ENCODE measurements around the gene KCNJ6.
"Not testable (repeated sequence)": the region's sequence is repeated elsewhere in the genome, so short reads cannot be mapped to it uniquely, and the experiment has no call there.

KCNJ6 gene

GRCh38 chr21:37618081-37618480 lies 298.2 kb downstream of the KCNJ6 start:
- in situ Hi-C loops (cut with HindIII; ENCODE audit: low pct_ligation_motif_present, low pct_unique_long_range_greater_than_20kb, low sequenced_read_pairs), result no loop called here
- no peak for DNase-seq

DNA sequence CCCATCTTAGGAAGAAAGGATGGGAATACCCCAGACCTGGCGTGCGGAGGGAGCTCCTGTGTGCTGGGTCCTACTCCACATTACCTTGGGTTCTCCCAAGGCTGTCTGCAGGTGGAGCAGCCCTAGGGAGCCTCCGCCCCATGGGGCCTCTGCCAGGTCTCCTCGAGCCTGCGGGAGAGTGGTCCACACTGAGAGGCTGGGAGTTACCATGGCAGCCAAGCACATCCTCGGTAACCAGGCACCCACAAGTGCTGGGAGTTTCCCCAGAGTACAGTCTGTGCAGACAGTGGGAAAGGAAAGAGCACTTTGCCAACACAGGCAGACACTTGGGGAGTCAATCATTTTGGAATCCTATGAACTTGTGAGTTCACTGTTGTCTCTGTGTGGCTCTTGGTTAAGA lies 300.3 kb downstream of the KCNJ6 start:
- in situ Hi-C loops (cut with HindIII; ENCODE audit: low pct_ligation_motif_present, low pct_unique_long_range_greater_than_20kb, low sequenced_read_pairs), result no loop called here
- no peak for DNase-seq

GRCh38 chr21:37614351-37614875 lies 301.8 kb downstream of the KCNJ6 start:
- in situ Hi-C loops (cut with HindIII; ENCODE audit: low pct_ligation_motif_present, low pct_unique_long_range_greater_than_20kb, low sequenced_read_pairs), result no loop called here

DNA sequence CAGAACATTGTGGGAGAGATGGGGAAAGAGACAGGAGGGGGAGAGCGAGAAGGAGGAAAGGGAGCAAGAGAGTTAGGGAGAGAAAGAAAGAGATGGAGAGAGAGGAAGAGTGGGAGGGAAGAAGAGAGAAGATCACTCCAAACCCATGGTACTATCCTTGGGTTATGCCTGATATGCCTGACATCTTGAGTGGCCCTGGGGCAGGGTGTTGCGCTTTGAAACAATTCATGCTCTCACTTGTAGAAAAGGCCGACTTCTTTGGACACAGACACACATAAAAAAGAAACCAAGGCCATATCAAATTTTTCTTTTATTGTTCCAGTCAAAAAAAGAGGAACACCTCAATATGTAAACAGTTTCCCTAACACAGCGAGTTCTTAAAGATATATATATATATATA lies 309.2 kb downstream of the KCNJ6 start:
- DNase-seq, result no peak
- in situ Hi-C loops (cut with HindIII; ENCODE audit: low pct_ligation_motif_present, low pct_unique_long_range_greater_than_20kb, low sequenced_read_pairs), result no loop called here

More at GRCh38 chr21:37614351-37614875, 301.8 kb downstream of the KCNJ6 start:
- no peak for DNase-seq

- in situ Hi-C loops (cut with HindIII; ENCODE audit: low pct_ligation_motif_present, low pct_unique_long_range_greater_than_20kb, low sequenced_read_pairs), result no loop called here
- DNase-seq, result no peak
Observed at GRCh38 chr21:37606549-37606948, 309.7 kb downstream of the KCNJ6 start.

DNA sequence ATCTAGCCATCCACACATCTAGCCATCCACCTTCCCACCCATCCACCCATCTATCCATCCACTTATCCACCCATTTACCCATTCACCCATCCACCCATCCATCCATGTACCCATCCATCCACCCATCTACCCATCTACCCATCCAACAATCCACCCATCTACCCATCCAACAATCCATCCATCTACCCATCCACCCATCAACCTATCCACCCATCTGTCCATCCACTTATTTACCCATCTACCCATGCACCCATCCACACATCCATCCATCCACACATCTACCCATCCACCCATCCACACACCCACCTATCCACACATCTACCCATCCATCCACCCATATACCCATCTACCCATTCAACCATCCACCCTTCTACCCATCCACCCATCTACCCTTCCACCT lies 311.3 kb downstream of the KCNJ6 start:
- DNase-seq, result no peak

GRCh38 chr21:37603129-37603528 lies 313.1 kb downstream of the KCNJ6 start:
- in situ Hi-C loops (cut with HindIII; ENCODE audit: low pct_ligation_motif_present, low pct_unique_long_range_greater_than_20kb, low sequenced_read_pairs), result no loop called here
- no peak for DNase-seq

More for the DNA sequence above, 311.3 kb downstream of the KCNJ6 start:
- in situ Hi-C loops (cut with HindIII; ENCODE audit: low pct_ligation_motif_present, low pct_unique_long_range_greater_than_20kb, low sequenced_read_pairs), result no loop called here

GRCh38 chr21:37601915-37602314 lies 314.3 kb downstream of the KCNJ6 start:
- in situ Hi-C loops (cut with HindIII; ENCODE audit: low pct_ligation_motif_present, low pct_unique_long_range_greater_than_20kb, low sequenced_read_pairs), result no loop called here

DNA sequence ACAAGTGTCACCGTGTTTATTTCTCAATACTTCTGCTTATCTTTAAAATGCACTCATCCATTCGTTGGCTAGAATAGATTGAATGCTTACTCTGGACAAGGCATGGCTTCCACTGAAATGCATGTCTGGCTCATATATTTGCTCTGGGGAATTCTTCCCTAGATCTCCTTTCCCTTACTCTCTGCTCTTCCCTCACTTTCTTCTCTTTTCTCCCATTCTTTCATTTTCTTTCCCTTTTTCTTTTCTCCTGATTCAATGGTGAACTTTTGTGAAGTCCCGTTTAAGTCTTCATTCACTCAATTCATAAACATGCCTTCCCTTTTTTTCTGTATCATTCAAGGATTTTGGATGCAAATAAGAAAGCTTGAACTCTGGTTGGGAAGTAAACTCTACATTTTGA lies 315.2 kb downstream of the KCNJ6 start:
- no peak for DNase-seq
- in situ Hi-C loops (cut with HindIII; ENCODE audit: low pct_ligation_motif_present, low pct_unique_long_range_greater_than_20kb, low sequenced_read_pairs), result no loop called here

More at GRCh38 chr21:37601915-37602314, 314.3 kb downstream of the KCNJ6 start:
- DNase-seq, result no peak

DNA sequence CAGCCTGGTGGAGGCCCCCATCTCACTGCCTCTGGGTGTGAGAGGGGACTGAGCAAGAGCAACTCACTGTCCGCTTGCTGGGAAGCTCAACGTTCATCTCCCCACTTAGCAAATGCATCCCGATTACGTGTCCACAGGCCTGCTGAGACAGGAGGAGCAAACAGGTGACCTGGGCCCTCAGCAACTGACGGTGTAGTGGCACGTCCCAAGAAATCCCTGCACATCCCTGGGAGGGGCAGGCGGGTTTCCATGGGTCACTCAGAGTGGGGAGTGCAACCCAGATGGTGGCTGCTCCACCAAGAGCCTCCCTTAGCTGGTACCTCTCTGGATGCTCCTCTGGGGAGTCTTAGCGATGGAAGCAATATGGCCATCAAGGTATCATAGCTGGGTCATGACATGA lies 320.3 kb downstream of the KCNJ6 start:
- in situ Hi-C loops (cut with HindIII; ENCODE audit: low pct_ligation_motif_present, low pct_unique_long_range_greater_than_20kb, low sequenced_read_pairs), result no loop called here
- no peak for DNase-seq

DNA sequence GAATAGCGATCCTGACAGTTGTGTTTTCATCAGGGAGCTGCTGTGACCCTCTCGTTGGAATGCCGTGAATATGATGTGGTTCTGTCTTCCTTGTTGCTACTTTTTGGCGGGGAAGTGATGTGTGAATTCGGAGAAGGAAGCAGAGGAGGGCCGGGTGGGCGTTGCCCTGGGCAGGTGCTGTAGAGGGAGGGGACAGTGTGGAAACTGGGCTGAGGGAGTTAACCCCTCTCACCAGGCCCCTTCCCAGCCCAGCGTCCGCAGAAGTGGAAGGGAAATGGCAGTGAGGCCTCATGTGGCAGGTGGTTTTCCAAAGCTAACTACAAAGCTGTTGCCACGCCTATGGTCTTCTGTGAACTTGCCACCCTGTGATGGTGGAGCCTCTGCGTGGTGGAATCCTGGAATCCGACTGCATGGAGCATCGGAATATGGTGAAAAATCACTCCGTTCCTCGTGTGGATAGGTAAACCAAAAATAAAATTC lies 321.7 kb downstream of the KCNJ6 start:
- in situ Hi-C loops (cut with HindIII; ENCODE audit: low pct_ligation_motif_present, low pct_unique_long_range_greater_than_20kb, low sequenced_read_pairs), result no loop called here
- DNase-seq, result no peak

DNA sequence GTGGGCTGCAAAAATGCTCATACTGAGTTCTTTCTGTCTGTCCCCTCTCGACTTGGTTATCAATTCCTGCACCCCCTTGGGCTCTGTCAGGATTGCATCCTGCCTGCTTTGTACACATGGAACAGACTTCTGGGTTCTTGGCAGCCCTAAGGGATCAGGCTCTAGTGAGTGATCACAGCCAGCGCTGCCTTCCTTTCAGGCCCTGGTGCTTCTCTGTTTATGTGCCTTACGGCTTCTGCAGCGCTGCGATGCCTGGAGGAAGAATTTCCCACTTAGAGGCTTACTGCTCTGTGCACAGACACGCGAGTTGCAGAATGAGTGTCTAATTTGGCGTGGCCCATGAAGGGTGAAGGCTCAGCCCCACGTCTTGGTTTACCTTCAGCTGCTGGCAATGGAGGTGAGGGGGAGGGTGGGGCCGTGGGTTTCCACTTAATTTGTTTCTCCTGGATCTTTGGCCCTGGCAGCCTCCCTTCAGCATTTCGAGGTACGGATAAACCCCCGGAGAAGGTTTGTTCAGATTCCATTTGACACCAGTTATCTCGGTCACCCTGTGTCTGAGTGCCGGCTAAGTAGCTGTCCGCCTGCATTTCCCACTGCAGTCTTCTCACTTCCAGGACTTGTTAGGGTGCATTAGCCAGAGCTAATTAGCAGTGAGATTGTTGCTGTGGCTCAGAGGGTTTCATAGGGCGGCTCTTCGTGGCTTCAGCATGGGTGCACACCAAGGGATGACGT lies 322.4 kb downstream of the KCNJ6 start:
- DNase-seq, result no peak
- in situ Hi-C loops (cut with HindIII; ENCODE audit: low pct_ligation_motif_present, low pct_unique_long_range_greater_than_20kb, low sequenced_read_pairs), result no loop called here

DNA sequence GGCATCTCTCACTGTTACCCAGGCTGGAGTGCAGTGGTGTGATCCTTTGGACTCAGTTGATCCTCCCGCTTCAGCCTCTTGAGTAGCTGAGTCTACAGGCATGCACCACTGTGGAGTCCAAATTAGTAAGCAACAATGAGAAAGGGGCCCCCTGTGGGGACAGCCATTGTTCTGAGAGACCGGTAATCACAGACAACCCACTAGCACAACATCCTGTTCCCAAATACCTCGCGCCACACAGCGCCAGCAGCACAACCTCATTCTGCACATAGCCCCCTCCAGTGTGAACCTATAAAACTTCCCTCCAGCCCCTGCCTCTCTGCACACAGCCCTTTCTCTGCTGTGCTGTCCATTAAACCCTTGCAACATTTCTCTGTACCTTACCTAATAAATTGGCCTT lies 323.2 kb downstream of the KCNJ6 start:
- in situ Hi-C loops (cut with HindIII; ENCODE audit: low pct_ligation_motif_present, low pct_unique_long_range_greater_than_20kb, low sequenced_read_pairs), result no loop called here
- DNase-seq, result no peak

GRCh38 chr21:37592496-37592895 lies 323.8 kb downstream of the KCNJ6 start:
- no peak for DNase-seq
- in situ Hi-C loops (cut with HindIII; ENCODE audit: low pct_ligation_motif_present, low pct_unique_long_range_greater_than_20kb, low sequenced_read_pairs), result no loop called here

DNA sequence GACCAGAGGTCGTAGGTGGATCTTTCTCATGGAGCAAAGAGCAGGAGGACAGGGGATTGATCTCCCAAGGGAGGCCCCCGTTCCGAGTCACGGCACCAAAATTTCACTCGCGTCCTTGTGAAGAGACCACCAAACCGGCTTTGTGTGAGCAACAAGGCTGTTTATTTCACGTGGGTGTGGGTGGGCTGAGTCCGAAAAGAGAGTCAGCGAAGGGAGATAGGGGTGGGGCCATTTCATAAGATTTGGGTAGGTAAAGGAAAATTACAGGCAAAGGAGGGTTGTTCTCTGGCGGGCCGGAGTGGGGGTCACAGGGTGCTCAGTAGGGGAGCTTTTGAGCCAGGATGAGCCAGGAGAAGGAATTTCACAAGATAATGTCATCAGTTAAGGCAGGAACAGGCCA lies 324.3 kb downstream of the KCNJ6 start:
- in situ Hi-C loops (cut with HindIII; ENCODE audit: low pct_ligation_motif_present, low pct_unique_long_range_greater_than_20kb, low sequenced_read_pairs); DNase-seq: not testable (repeated sequence)

GRCh38 chr21:37590836-37591235 lies 325.4 kb downstream of the KCNJ6 start:
- DNase-seq; in situ Hi-C loops (cut with HindIII; ENCODE audit: low pct_ligation_motif_present, low pct_unique_long_range_greater_than_20kb, low sequenced_read_pairs): not testable (repeated sequence)

DNA sequence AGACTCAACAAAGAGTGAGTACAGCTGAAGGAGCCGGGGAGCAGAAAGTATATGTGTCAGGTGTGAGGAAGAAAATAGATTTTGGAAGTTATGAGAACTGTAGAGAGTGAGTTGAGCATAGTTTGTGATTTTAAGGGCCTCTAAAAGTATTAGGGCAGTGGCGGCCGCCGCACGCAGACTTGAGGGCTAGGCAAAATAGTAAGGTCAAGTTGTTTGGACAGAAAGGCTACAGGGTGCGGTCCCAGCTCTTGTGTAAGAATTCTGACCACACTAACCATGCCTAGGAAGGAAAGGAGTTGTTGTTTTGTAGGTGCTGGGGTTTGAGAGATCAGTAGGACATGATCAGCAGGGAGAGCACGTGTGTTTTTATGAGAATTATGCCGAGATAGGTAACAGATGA lies 327.6 kb downstream of the KCNJ6 start:
- DNase-seq; in situ Hi-C loops (cut with HindIII; ENCODE audit: low pct_ligation_motif_present, low pct_unique_long_range_greater_than_20kb, low sequenced_read_pairs): not testable (repeated sequence)

GRCh38 chr21:37587635-37588177 lies 328.6 kb downstream of the KCNJ6 start:
- DNase-seq, result no peak

DNA sequence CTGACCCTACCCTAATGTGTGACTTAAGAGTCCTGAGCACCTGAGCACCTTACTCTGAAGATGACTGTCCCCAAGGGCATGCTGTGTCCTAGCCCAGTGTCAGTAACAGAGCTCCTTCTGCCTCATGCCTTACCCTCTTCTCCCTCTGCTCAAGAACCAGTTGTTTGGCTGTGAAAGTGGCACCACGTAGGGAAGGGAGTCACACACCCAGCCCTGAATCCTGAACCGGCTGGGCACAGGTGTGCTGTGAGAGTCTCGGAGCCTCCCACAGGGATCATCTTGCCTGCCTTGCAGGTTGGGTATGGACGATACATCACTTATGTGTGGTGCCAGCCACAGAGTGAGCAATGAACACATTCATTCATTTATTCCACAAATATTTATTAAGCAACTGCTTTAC lies 329.1 kb downstream of the KCNJ6 start:
- no peak for DNase-seq
- in situ Hi-C loops (cut with HindIII; ENCODE audit: low pct_ligation_motif_present, low pct_unique_long_range_greater_than_20kb, low sequenced_read_pairs), result no loop called here

More at GRCh38 chr21:37587635-37588177, 328.6 kb downstream of the KCNJ6 start:
- in situ Hi-C loops (cut with HindIII; ENCODE audit: low pct_ligation_motif_present, low pct_unique_long_range_greater_than_20kb, low sequenced_read_pairs), result no loop called here

DNA sequence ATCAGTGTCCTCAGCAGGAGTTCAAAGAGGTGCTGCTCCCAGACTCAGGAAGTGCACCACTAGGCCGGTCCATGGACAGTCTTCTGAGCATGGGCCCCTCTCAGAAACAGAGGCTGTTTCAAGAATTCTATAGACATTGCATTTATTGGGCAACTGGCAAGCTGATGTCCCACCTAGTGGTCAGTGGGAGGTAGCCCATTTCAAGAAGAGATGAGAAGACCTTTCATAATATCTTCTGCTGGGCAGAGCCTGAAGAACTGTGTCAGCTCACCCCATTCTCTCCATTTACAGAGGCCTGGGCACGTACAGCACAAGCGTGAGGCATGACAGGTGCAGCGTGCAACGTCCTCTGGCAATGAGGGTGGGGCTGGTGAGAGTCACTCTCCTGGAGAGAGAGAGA lies 333.7 kb downstream of the KCNJ6 start:
- in situ Hi-C loops (cut with HindIII; ENCODE audit: low pct_ligation_motif_present, low pct_unique_long_range_greater_than_20kb, low sequenced_read_pairs), result no loop called here
- DNase-seq, result peak; percentile 60
